GM18951 (cell line): ENCODE results near the gene PSD4.

Experiments
- POLR2A ChIP-seq: IDR thresholded peaks from 4 replicates; pipeline ENCODE4 v1.6.1; 2011; ENCODE audit warnings: mild to moderate bottlenecking; ENCODE audit not compliant: insufficient read length, insufficient read depth; ENCODE audit errors: extremely low read depth
- in situ Hi-C: fragments of 300-500 bp; cut with MboI; formaldehyde crosslinking; loops from one replicate; pipeline ENCODE4 v1.12.0; 2022; ENCODE audit warnings: low sequenced_read_pairs, mixed read lengths, inconsistent platforms; ENCODE audit not compliant: unreplicated experiment

The PSD4 gene

GRCh38 chr2:113192459-113193100 is 18.8 kb downstream of the PSD4 start:
- TF ChIP-seq POLR2A: no peak
- in situ Hi-C loops: no loop called here

GRCh38 chr2:113195923-113196501 is 22.2 kb downstream of the PSD4 start:
- in situ Hi-C loops: no loop called here
- TF ChIP-seq POLR2A: no peak

DNA sequence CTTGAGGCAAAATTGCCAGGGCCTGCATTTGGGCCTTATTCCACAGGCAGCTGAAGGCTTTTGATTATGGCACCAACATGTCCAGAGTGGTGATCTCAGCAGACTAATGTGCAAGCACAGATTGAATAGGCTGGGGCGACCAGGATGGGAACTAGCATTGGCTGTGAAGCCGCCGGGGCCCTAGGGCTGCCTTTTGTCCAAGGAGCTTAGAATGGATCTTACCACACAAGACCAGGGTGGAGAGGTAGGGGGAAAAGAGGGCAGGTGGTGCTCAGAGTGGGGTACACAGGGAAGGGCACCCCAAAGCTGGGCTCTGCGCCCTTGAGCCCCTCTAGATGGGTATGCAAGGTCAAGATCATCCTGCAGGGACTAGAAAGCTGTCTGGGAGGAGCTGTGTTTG is 23.1 kb downstream of the PSD4 start:
- in situ Hi-C loops: no loop called here
- no peak for TF ChIP-seq POLR2A

GRCh38 chr2:113197347-113198047 is 23.7 kb downstream of the PSD4 start:
- no peak for TF ChIP-seq POLR2A
- in situ Hi-C loops: no loop called here

DNA sequence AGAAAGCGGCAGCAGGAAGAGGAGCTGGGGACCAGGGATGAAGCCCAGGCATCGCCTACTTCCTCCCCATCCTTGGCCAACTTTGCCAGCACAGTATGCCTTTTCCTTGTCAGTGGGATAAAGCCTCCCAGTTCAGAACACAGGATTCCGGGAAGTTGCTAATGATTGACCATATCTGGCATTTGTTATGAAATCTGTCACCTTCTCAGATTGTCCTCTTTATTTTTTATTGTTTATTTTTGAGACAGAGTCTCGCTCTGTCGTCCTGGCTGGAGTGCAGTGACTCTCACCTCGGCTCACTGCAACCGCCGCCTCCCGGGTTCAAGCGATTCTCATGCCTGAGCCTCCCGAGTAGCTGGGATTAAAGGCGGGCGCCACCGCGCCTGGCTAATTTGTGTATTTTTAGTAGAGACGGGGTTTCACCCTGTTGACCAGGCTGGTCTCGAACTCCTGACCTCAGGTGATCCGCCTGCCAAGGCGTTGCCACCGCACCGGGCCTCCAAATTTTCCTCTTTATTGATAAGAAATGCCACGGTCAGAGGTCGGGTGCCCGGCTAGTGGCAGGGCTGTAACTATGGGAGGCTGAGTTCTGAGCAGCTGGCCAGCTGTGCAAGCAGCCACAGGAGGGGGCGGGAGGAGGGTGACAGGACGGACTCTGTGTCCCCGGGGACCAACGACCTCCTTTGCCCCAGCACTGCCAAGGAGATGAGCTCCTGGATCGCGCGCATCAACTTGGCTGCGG is 24.4 kb downstream of the PSD4 start:
- TF ChIP-seq POLR2A: no peak
- in situ Hi-C loops: no loop called here

DNA sequence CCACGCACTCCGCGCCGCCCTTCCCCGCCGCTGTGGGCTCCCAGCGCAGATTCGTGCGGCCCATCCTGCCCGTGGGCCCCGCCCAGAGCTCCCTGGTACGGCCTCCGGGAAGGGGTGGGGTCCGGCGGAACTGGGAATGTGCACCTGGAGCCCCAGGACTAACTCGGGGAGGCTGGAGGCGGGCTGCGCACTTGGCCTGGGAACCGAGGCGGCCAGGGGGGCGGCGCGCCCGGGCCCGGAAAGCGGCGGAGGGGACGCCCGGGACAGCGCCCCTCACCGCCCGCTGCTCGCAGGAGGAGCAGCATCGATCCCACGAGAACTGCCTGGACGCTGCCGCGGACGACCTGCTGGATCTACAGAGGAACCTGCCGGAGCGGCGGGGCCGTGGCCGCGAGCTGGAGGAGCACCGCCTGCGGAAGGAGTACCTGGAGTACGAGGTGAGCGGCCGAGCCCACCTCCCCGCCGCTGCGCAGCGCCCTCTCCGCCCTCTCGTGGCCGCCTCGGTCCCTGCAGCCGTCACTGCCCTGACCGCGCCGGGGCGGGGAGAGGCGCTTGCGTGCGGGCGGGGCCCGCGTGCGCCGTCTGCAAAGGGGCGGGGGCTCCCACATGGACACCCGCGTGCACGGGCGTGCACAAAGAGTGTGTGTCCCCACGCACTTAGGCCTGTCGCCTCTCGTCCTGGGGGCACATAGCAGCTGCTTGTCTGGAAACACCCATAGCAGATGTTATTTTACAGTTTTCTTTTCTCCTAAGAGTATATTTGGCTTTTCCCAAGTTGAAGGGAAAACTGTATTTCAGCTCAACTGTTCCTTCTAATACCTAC is 25.2 kb downstream of the PSD4 start:
- in situ Hi-C loops: no loop called here
- TF ChIP-seq POLR2A: peak; percentile 26

GRCh38 chr2:113200236-113200635 is 26.5 kb downstream of the PSD4 start:
- in situ Hi-C loops: no loop called here
- TF ChIP-seq POLR2A: no peak

DNA sequence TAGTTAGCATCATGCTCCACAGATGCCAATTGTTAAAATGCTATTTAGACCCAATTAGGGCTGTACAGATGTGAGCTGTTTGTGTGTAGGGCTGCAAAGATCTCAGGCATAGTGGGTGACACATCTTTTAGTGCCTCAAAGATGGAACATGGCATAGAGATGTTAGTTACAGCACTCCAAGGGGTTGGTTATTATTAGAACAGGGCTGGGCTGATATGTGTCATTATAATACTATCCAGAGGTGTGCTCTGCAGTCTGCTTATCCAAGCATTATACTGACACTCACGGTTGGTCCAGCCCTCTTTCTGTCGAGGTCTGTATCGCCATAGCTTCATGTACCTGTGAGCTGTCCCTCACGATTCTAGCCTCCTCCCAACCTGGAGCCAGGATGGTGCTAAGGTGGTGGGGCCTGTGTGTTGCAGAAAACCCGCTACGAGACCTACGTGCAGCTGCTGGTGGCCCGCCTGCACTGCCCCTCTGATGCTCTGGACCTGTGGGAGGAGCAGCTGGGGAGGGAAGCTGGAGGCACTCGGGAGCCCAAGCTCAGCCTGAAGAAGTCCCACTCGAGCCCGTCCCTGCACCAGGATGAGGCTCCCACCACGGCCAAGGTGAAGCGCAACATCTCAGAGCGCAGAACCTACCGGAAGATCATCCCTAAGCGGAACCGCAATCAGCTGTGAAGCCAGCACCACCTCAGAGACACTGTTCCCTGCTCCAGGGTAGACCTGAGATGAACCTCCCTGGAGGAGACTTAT is 27.1 kb downstream of the PSD4 start:
- no peak for TF ChIP-seq POLR2A
- in situ Hi-C loops: no loop called here

DNA sequence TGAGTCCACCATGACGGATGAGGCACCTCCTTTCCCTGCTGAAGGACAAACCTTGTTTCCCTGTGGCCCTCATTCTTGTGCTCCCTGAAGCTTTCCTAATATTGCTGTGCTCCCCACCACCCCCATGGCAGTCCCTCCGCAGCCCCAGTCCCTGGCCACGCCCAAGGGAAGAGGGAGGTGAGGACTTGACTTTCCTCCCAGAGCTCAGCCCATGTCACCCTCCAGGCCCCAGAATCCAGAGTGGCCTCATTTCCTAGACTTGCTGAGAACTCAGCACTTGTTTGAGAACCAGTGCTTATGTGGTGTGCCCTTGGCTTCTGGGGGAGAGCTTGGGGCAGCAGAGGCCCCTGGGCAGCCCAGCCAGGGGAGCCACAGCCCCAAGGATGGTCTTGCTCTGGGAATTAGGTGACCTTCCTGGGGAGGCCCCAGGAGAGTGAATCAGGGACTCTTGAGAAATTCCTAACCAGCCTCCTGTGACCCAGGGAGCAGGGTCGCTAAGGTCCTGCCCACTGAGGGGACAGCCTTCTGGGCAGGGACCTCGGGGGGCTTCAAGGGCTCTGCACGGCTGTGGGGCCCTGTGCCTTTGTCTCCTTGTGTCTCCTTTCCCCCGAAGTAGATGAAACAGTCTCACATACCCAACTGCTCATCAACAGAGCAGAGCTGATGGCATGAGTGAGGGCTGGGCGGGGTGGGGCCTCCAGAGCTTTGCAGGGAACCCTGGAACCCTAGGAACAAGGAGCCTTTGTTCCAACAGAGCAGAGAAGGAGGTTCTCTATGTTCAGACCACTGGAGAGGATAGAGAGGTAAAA is 27.9 kb downstream of the PSD4 start:
- in situ Hi-C loops: no loop called here
- no peak for TF ChIP-seq POLR2A

DNA sequence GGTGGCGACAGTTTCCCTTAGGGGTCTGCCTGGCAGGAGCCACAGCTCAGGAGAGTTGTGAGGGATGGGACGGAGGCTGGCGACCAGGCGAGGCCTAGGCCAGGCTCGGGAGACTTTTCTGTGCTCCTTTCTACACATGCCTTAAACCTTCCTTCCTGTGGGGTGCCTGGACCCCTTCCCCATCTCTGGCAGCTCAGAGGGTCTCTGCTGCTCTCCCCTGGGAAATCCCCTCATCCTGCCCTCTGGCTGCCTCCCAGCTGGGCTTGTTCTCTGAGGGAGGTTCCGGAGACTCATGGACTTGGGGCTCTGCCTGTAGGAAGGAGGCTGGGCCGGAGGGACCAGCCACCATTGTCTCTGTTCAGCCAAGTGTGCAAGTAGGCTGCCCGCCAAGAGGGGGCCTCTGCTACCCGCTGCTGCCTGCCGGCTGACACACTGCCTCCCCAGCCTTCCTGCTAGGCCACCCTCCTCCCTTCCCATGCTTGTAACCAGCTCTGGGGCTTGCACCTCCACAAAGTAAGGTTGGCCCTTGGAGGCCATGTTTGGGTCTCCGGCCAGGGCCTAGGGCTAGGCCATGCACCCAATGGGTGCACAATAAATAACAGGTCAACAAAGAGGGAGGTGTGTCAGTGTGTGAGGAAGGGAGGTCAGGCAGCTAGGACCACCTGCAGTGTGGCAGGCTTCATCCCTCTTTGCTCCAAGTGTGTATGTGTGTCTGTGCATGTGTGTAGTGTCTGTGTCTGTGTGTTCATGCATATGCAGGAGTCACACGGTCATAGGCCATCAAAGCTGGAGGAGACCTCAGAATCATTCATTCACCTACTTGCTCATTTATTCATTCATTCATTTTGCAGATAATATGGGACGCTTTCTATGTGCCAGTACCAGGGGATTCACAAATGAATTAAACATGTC is 28.8 kb downstream of the PSD4 start:
- in situ Hi-C loops: no loop called here

DNA sequence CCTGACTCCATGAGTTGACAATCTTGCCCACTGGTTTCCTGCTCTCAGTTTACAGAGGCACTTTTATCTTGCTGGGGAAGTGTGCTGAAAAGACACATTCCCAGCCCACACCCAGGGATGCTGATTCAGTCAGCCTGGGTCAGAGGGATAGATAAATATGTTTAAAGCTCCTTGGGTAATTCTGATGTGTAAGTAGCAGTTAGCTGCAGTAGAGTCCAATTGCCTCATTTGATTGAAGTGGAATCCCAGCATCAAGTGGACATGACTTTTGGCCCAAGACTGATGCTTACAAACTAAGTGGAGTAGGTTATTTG is 29.4 kb downstream of the PSD4 start:
- in situ Hi-C loops: no loop called here
- no peak for TF ChIP-seq POLR2A

More for the DNA sequence above, 28.8 kb downstream of the PSD4 start:
- no peak for TF ChIP-seq POLR2A
